Measurements from ENCODE around the gene ANKRD45. TPM values are rescaled to one million over a fixed set of nuclear protein-coding genes. Genes with fewer than 3 reads are reported as not detected.
"Not testable (repeated sequence)": the region's sequence is repeated elsewhere in the genome, so short reads cannot be mapped to it uniquely, and the experiment has no call there.

The ANKRD45 gene
- total and polyA plus RNA-seq, 4 donors = 0.28 to 0.39 (median 0.33) TPM; not detected in 1

- H3K27ac ChIP-seq (ENCODE audit: low read depth in 1 of 2, low read length in 2 of 2); H3K4me3 ChIP-seq (ENCODE audit: low read length in 2 of 2); H3K4me1 ChIP-seq (ENCODE audit: control insufficient read depth in 1 of 2, insufficient read depth in 2 of 2, low read length in 2 of 2); ATAC-seq (ENCODE audit: low FRiP score); H3K36me3 ChIP-seq (ENCODE audit: control insufficient read depth in 1 of 2, insufficient read depth in 2 of 2, low read length in 1 of 2); H3K9me3 ChIP-seq (ENCODE audit: control insufficient read depth, low read length); H3K27me3 ChIP-seq (ENCODE audit: control insufficient read depth in 1 of 2, insufficient read depth in 2 of 2, low read length in 1 of 2); intact Hi-C loops (cut with DNase I); DNase-seq: not testable (repeated sequence)
- 93 to 94% methylated on average over 6 of the region's 6 CpGs for WGBS, 2 donors
Observed at GRCh38 chr1:173701299-173701698, 31.6 kb upstream of the ANKRD45 start.

GRCh38 chr1:173693238-173693637, 23.6 kb upstream of the ANKRD45 start:
- H3K4me3 ChIP-seq (ENCODE audit: low read length in 2 of 2) = no peak overlapping the region
- no peaks in the 10 kb centered on the region for H3K27me3 ChIP-seq (ENCODE audit: control insufficient read depth in 1 of 2, insufficient read depth in 2 of 2, low read length in 1 of 2)
- no peaks in the 10 kb centered on the region for H3K36me3 ChIP-seq (ENCODE audit: control insufficient read depth in 1 of 2, insufficient read depth in 2 of 2, low read length in 1 of 2)
- ATAC-seq (ENCODE audit: low FRiP score) (no peak), DNase-seq (no peak)
- no peak overlapping the region for H3K27ac ChIP-seq (ENCODE audit: low read depth in 1 of 2, low read length in 2 of 2)
- H3K9me3 ChIP-seq (ENCODE audit: control insufficient read depth, low read length) = no peaks in the 10 kb centered on the region
- H3K4me1 ChIP-seq (ENCODE audit: control insufficient read depth in 1 of 2, insufficient read depth in 2 of 2, low read length in 2 of 2) = no peaks in the 10 kb centered on the region
- intact Hi-C loops (cut with DNase I) = no loop called here

DNA sequence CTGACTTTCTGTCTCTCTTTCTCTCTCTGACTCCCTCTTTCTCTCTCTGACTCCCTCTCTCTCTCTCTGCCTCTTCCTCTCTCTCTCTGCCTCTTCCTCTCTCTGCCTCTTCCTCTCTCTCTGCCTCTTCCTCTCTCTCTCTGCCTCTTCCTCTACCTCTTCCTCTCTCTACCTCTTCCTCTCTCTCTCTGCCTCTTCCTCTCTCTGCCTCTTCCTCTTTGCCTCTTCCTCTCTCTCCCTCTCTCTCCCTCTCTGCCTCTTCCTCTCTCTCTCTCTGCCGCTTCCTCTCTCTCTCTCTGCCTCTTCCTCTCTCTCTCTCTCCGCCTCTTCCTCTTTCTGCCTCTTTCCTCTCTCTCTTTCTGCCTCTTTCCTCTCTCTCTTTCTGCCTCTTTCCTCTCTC, 18.6 kb upstream of the ANKRD45 start:
- no peak overlapping the region for H3K27ac ChIP-seq (ENCODE audit: low read depth in 1 of 2, low read length in 2 of 2)
- WGBS, 2 donors = 83 to 89% methylated on average over 2 of the region's 2 CpGs
- DNase-seq = no peak
- no peak overlapping the region for H3K4me3 ChIP-seq (ENCODE audit: low read length in 2 of 2)
- H3K36me3 ChIP-seq (ENCODE audit: control insufficient read depth in 1 of 2, insufficient read depth in 2 of 2, low read length in 1 of 2) = no peaks in the 10 kb centered on the region
- no peaks in the 10 kb centered on the region for H3K9me3 ChIP-seq (ENCODE audit: control insufficient read depth, low read length)
- no peak for ATAC-seq (ENCODE audit: low FRiP score)
- no peaks in the 10 kb centered on the region for H3K4me1 ChIP-seq (ENCODE audit: control insufficient read depth in 1 of 2, insufficient read depth in 2 of 2, low read length in 2 of 2)
- H3K27me3 ChIP-seq (ENCODE audit: control insufficient read depth in 1 of 2, insufficient read depth in 2 of 2, low read length in 1 of 2) = no peaks in the 10 kb centered on the region
- intact Hi-C loops (cut with DNase I) = no loop called here

GRCh38 chr1:173685121-173685520, 15.5 kb upstream of the ANKRD45 start:
- H3K27ac ChIP-seq (ENCODE audit: low read depth in 1 of 2, low read length in 2 of 2); H3K4me3 ChIP-seq (ENCODE audit: low read length in 2 of 2); intact Hi-C loops (cut with DNase I); H3K27me3 ChIP-seq (ENCODE audit: control insufficient read depth in 1 of 2, insufficient read depth in 2 of 2, low read length in 1 of 2); H3K36me3 ChIP-seq (ENCODE audit: control insufficient read depth in 1 of 2, insufficient read depth in 2 of 2, low read length in 1 of 2); H3K9me3 ChIP-seq (ENCODE audit: control insufficient read depth, low read length); DNase-seq; ATAC-seq (ENCODE audit: low FRiP score); H3K4me1 ChIP-seq (ENCODE audit: control insufficient read depth in 1 of 2, insufficient read depth in 2 of 2, low read length in 2 of 2): not testable (repeated sequence)
- 56 to 63% methylated on average over 3 of the region's 3 CpGs for WGBS, 2 donors

DNA sequence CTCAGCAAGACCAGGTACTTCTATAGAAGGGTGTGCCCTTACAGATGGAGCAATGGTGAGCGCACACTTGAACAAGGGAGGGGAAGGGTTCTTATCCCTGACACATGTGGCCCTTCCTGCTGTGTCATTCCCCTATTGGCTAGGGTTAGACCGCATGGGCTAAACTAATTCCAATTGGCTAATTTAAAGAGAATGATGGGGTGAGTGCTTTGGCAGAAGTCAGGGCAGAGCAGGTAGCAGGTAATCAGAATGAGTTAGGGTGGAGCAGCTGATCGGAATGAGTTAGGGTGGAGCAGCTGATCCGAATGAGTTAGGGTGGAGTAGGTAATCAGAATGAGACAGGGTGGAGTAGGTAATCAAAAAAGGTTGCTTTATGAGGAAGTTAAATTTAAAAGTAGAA, 14.2 kb upstream of the ANKRD45 start:
- H3K9me3 ChIP-seq (ENCODE audit: control insufficient read depth, low read length); H3K4me1 ChIP-seq (ENCODE audit: control insufficient read depth in 1 of 2, insufficient read depth in 2 of 2, low read length in 2 of 2); ATAC-seq (ENCODE audit: low FRiP score); H3K36me3 ChIP-seq (ENCODE audit: control insufficient read depth in 1 of 2, insufficient read depth in 2 of 2, low read length in 1 of 2); intact Hi-C loops (cut with DNase I); DNase-seq; H3K27me3 ChIP-seq (ENCODE audit: control insufficient read depth in 1 of 2, insufficient read depth in 2 of 2, low read length in 1 of 2); H3K4me3 ChIP-seq (ENCODE audit: low read length in 2 of 2); H3K27ac ChIP-seq (ENCODE audit: low read depth in 1 of 2, low read length in 2 of 2): not testable (repeated sequence)
- 88 to 89% methylated on average over 4 of the region's 4 CpGs for WGBS, 2 donors

DNA sequence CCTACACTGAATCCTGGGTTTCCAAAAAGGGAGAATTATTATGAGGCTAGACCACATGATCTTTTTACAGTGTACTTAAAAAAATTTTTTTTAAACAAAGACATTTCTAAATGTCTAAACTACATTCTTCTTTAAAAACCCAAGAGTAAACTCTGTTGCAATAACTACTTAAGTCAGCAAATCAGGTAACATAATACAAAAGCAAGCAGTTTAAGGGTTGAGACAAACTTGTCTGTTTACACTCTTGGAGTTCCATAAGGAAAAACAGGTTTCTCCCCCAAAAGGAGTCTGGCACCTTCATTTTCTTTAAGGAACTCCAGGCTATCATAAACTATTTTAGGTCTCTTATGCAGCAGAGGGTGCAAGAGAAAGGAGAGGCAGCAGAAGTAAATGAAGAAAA, 12.5 kb upstream of the ANKRD45 start:
- ATAC-seq (ENCODE audit: low FRiP score) = no peak
- Histone ChIP-seq H3K4me1 (ENCODE audit: control insufficient read depth in 1 of 2, insufficient read depth in 2 of 2, low read length in 2 of 2) (no peaks in the 10 kb centered on the region), H3K36me3 (ENCODE audit: control insufficient read depth in 1 of 2, insufficient read depth in 2 of 2, low read length in 1 of 2) (no peaks in the 10 kb centered on the region), H3K27me3 (ENCODE audit: control insufficient read depth in 1 of 2, insufficient read depth in 2 of 2, low read length in 1 of 2) (no peaks in the 10 kb centered on the region), H3K27ac (ENCODE audit: low read depth in 1 of 2, low read length in 2 of 2) (no peak overlapping the region), H3K9me3 (ENCODE audit: control insufficient read depth, low read length) (no peaks in the 10 kb centered on the region), H3K4me3 (ENCODE audit: low read length in 2 of 2) (no peak overlapping the region)
- intact Hi-C loops (cut with DNase I) = no loop called here
- no peak for DNase-seq

GRCh38 chr1:173680152-173680551, 10.5 kb upstream of the ANKRD45 start:
- H3K4me1 ChIP-seq (ENCODE audit: control insufficient read depth in 1 of 2, insufficient read depth in 2 of 2, low read length in 2 of 2); H3K27me3 ChIP-seq (ENCODE audit: control insufficient read depth in 1 of 2, insufficient read depth in 2 of 2, low read length in 1 of 2); H3K9me3 ChIP-seq (ENCODE audit: control insufficient read depth, low read length); DNase-seq; intact Hi-C loops (cut with DNase I); H3K27ac ChIP-seq (ENCODE audit: low read depth in 1 of 2, low read length in 2 of 2); H3K4me3 ChIP-seq (ENCODE audit: low read length in 2 of 2); ATAC-seq (ENCODE audit: low FRiP score); H3K36me3 ChIP-seq (ENCODE audit: control insufficient read depth in 1 of 2, insufficient read depth in 2 of 2, low read length in 1 of 2): not testable (repeated sequence)
- 78 to 84% methylated on average over 5 of the region's 5 CpGs for WGBS, 2 donors

- H3K9me3 ChIP-seq (ENCODE audit: control insufficient read depth, low read length); DNase-seq; H3K27me3 ChIP-seq (ENCODE audit: control insufficient read depth in 1 of 2, insufficient read depth in 2 of 2, low read length in 1 of 2); H3K36me3 ChIP-seq (ENCODE audit: control insufficient read depth in 1 of 2, insufficient read depth in 2 of 2, low read length in 1 of 2); H3K4me3 ChIP-seq (ENCODE audit: low read length in 2 of 2); ATAC-seq (ENCODE audit: low FRiP score); H3K4me1 ChIP-seq (ENCODE audit: control insufficient read depth in 1 of 2, insufficient read depth in 2 of 2, low read length in 2 of 2); intact Hi-C loops (cut with DNase I); H3K27ac ChIP-seq (ENCODE audit: low read depth in 1 of 2, low read length in 2 of 2): not testable (repeated sequence)
- WGBS, 2 donors = 72 to 76% methylated on average over 2 of the region's 2 CpGs
Observed at GRCh38 chr1:173674496-173674895, 4.8 kb upstream of the ANKRD45 start.

DNA sequence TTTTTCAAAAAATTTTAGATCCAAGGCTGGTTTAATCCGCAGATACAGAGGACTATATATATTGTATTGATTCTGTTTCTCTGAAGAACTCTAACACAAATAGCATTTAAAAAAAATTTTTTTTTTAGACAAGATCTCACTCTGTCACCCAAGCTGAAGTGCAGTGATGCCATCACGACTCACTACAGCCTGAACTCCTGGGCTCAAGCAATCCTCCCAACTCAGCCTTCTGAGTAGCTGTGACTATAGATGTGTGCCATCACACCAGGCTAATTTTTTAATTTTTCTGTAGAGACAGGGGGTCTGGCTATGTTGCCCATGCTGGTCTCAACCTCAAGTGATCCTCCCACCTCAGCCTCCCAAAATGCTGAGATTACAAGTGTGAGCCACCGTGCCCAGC, 3.0 kb downstream of the ANKRD45 start:
- Histone ChIP-seq H3K27ac (ENCODE audit: low read depth in 1 of 2, low read length in 2 of 2) (no peak overlapping the region), H3K36me3 (ENCODE audit: control insufficient read depth in 1 of 2, insufficient read depth in 2 of 2, low read length in 1 of 2) (no peaks in the 10 kb centered on the region), H3K9me3 (ENCODE audit: control insufficient read depth, low read length) (peaks cover 2% of the 10 kb centered on the region), H3K4me1 (ENCODE audit: control insufficient read depth in 1 of 2, insufficient read depth in 2 of 2, low read length in 2 of 2) (no peaks in the 10 kb centered on the region), H3K4me3 (ENCODE audit: low read length in 2 of 2) (no peak overlapping the region), H3K27me3 (ENCODE audit: control insufficient read depth in 1 of 2, insufficient read depth in 2 of 2, low read length in 1 of 2) (no peaks in the 10 kb centered on the region)
- WGBS, 2 donors = 83 to 88% methylated on average over 3 of the region's 3 CpGs
- no peak for DNase-seq
- intact Hi-C loops (cut with DNase I) = no loop called here
- no peak for ATAC-seq (ENCODE audit: low FRiP score)
